ENCODE results near the gene BARX1. TPM values are rescaled to one million over a fixed set of nuclear protein-coding genes. Genes with fewer than 3 reads are reported as not detected.

The BARX1 gene
- total RNA-seq, 1 donor from 2014 or later: not detected

- peaks cover 38% of the 10 kb centered on the region for H3K4me1 ChIP-seq
- DNase-seq (ENCODE audit: extremely low spot score in 2 of 2): no peak
- H3K36me3 ChIP-seq: no peaks in the 10 kb centered on the region
- H3K9me3 ChIP-seq: no peaks in the 10 kb centered on the region
- no peak overlapping the region for H3K4me3 ChIP-seq
- intact Hi-C loops (cut with DNase I): loop anchor here (5.0 kb wide), 1 partner anchor 277 kb away; no protein-coding TSS in a partner anchor
- H3K27ac ChIP-seq: no peak overlapping the region
- H3K27me3 ChIP-seq: peaks cover 22% of the 10 kb centered on the region
- TF ChIP-seq CTCF (IDR thresholded peaks at IDR 0.05) (no peak), POLR2A (IDR thresholded peaks at IDR 0.05) (no peak), POLR2AphosphoS5 (IDR thresholded peaks at IDR 0.05; ENCODE audit: insufficient read depth in 1 of 2, low read depth in 1 of 2) (no peak)
These were observed 4.6 kb upstream of the BARX1 start for GRCh38 chr9:93959739-93960154.

GRCh38 chr9:93958819-93959682, 3.9 kb upstream of the BARX1 start:
- H3K27ac ChIP-seq: no peak overlapping the region
- TF ChIP-seq CTCF (IDR thresholded peaks at IDR 0.05) (no peak), POLR2A (IDR thresholded peaks at IDR 0.05) (no peak), POLR2AphosphoS5 (IDR thresholded peaks at IDR 0.05; ENCODE audit: insufficient read depth in 1 of 2, low read depth in 1 of 2) (no peak)
- intact Hi-C loops (cut with DNase I): no loop called here
- peaks cover 45% of the 10 kb centered on the region for H3K4me1 ChIP-seq
- DNase-seq (ENCODE audit: extremely low spot score in 2 of 2): no peak
- peak overlapping the region; percentile 2 to 42 for H3K4me3 ChIP-seq
- no peaks in the 10 kb centered on the region for H3K36me3 ChIP-seq
- peaks cover 27% of the 10 kb centered on the region for H3K27me3 ChIP-seq
- no peaks in the 10 kb centered on the region for H3K9me3 ChIP-seq

- intact Hi-C loops (cut with DNase I): no loop called here
- Histone ChIP-seq H3K9me3 (no peaks in the 10 kb centered on the region), H3K4me1 (peaks cover 48% of the 10 kb centered on the region), H3K4me3 (peak overlapping the region; percentile 2 to 42), H3K27me3 (peaks cover 35% of the 10 kb centered on the region), H3K36me3 (no peaks in the 10 kb centered on the region), H3K27ac (no peak overlapping the region)
- no peak for DNase-seq (ENCODE audit: extremely low spot score in 2 of 2)
- TF ChIP-seq CTCF (IDR thresholded peaks at IDR 0.05) (no peak), POLR2AphosphoS5 (IDR thresholded peaks at IDR 0.05; ENCODE audit: insufficient read depth in 1 of 2, low read depth in 1 of 2) (no peak), POLR2A (IDR thresholded peaks at IDR 0.05) (no peak)
These were observed 3.1 kb upstream of the BARX1 start for GRCh38 chr9:93958121-93958818.

GRCh38 chr9:93955981-93956784, 1.0 kb upstream of the BARX1 start:
- Histone ChIP-seq H3K36me3 (no peaks in the 10 kb centered on the region), H3K27ac (no peak overlapping the region), H3K4me3 (no peak overlapping the region), H3K4me1 (peaks cover 65% of the 10 kb centered on the region), H3K27me3 (peaks cover 48% of the 10 kb centered on the region), H3K9me3 (no peaks in the 10 kb centered on the region)
- intact Hi-C loops (cut with DNase I): no loop called here
- no peak for TF ChIP-seq POLR2AphosphoS5 (IDR thresholded peaks at IDR 0.05; ENCODE audit: insufficient read depth in 1 of 2, low read depth in 1 of 2)
- no peak for TF ChIP-seq POLR2A (IDR thresholded peaks at IDR 0.05)
- no peak for TF ChIP-seq CTCF (IDR thresholded peaks at IDR 0.05)
- no peak for DNase-seq (ENCODE audit: extremely low spot score in 2 of 2)

All from vagina (tissue), 2 donors.